Fibroblast of mammary gland (primary cell): ENCODE measurements around the gene EPHA4.

Experiments
- DNase-seq: peaks from one replicate; pipeline ENCODE4 v3.0.0-alpha.2; 2010; ENCODE audit warnings: low read depth
- H3K4me3 ChIP-seq: 2 replicates; pipeline ENCODE4 v1.5.1; 2011; ENCODE audit warnings: low read depth, mild to moderate bottlenecking, low read length, moderate library complexity; ENCODE audit not compliant: control insufficient read depth
- TF ChIP-seq, protein P1 (sequence below): conservative IDR thresholded peaks from 2 replicates; pipeline ENCODE4 v1.5.1; 2011; ENCODE audit warnings: low read depth, low read length, inconsistent platforms; ENCODE audit not compliant: control insufficient read depth, insufficient read depth

EPHA4 gene

DNA sequence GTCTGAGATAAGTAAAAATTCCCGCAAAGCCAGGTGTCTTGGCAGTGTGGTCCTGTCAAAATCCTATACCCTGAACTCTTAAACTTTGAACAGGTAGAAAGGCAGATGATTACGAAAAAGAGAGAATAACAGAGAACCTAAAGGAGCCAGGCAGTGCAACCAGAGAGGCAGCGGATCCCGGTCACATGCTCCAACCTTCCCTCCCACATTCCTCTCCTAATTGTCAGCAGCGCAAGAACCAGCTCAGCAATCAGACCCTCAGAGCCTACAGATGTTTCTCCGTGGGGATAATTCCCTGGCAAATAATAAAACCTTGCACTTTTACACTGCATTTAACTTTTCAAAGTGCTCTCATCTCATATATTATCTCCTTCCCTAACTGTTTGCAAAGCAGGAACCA is 124.8 kb downstream of the EPHA4 start:
- no peak overlapping the region for H3K4me3 ChIP-seq
- no peak for DNase-seq
- TF ChIP-seq, protein P1, sequence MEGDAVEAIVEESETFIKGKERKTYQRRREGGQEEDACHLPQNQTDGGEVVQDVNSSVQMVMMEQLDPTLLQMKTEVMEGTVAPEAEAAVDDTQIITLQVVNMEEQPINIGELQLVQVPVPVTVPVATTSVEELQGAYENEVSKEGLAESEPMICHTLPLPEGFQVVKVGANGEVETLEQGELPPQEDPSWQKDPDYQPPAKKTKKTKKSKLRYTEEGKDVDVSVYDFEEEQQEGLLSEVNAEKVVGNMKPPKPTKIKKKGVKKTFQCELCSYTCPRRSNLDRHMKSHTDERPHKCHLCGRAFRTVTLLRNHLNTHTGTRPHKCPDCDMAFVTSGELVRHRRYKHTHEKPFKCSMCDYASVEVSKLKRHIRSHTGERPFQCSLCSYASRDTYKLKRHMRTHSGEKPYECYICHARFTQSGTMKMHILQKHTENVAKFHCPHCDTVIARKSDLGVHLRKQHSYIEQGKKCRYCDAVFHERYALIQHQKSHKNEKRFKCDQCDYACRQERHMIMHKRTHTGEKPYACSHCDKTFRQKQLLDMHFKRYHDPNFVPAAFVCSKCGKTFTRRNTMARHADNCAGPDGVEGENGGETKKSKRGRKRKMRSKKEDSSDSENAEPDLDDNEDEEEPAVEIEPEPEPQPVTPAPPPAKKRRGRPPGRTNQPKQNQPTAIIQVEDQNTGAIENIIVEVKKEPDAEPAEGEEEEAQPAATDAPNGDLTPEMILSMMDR = no peak

DNA sequence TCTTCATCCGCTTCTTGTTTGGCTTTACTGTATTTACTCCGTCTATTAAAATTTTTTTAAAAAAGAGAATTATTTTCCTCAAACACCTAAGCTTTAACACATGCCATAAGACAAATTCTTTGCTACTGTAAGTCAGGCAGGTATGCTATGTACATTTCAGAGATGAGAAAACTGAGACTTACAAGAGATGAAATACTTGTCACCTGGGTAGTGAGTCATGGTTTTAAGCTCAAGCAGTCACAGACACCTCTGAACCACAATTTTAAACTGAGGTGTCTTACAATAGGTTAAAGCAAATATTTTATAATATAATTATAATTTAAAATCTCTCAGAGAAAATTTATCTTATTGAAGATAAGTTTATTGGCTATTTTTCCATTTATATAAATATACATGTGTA is 126.0 kb downstream of the EPHA4 start:
- DNase-seq = no peak
- no peak overlapping the region for H3K4me3 ChIP-seq
- TF ChIP-seq, protein P1 = no peak

DNA sequence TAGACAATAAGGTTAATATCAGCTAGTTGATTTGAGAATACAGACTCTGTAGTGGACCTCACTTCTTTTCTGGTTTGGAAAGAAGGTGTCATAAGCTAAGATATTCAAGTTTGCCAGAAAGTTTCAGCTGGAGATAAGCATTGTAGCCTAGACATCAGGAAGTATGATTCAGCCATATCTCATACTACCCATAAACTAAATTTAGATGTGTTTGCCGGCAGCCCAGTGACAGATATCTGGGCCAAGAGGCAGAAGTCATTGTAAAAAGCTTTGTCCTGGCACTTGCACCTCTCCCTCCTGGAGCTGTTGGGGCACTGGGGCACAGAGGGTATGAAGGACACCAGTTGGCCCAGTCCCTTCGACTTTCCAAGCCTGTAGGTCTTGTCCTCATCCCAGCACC is 128.0 kb downstream of the EPHA4 start:
- DNase-seq = peak; percentile 63
- TF ChIP-seq, protein P1 = no peak
- H3K4me3 ChIP-seq = no peak overlapping the region

DNA sequence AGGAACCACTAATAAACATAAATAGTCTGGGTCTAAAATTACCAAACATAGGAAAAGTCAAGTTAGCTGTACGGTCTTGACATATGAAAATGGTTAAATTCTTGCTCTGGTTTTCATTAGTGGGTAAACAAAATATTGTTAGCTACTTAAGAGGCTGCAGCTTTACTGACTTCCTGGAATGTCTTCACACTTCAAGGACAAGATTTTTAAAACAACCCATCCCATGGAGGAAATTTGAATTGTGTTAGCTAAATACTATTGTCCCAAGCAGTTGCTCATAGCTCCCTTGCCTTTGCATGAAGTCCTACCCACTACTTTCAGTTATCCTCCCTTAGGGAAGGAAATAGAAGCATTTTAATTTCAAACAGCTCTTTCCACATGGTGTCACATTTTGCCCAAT is 128.5 kb downstream of the EPHA4 start:
- peak; percentile 25 for DNase-seq
- TF ChIP-seq, protein P1 = no peak
- H3K4me3 ChIP-seq = no peak overlapping the region

DNA sequence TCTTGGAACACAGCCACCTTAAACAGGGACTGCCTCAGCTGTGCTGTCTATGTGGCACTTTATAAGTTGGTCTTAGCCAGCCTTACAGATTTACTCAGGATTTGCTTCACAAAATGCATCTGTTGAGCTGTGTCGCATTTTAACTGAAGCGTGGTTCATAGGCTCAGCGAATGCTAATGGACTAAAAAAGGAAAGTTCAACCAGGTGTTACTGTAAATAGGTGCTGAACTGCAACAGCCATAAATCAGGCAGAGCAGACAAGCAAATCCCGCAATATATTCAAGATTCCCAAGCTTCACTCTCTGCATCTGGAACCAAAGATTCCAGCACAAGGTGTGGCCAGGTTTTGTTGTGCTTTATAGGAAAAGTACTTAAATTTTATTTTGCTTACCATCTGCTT is 130.0 kb downstream of the EPHA4 start:
- TF ChIP-seq, protein P1 = no peak
- no peak for DNase-seq
- H3K4me3 ChIP-seq = no peak overlapping the region

DNA sequence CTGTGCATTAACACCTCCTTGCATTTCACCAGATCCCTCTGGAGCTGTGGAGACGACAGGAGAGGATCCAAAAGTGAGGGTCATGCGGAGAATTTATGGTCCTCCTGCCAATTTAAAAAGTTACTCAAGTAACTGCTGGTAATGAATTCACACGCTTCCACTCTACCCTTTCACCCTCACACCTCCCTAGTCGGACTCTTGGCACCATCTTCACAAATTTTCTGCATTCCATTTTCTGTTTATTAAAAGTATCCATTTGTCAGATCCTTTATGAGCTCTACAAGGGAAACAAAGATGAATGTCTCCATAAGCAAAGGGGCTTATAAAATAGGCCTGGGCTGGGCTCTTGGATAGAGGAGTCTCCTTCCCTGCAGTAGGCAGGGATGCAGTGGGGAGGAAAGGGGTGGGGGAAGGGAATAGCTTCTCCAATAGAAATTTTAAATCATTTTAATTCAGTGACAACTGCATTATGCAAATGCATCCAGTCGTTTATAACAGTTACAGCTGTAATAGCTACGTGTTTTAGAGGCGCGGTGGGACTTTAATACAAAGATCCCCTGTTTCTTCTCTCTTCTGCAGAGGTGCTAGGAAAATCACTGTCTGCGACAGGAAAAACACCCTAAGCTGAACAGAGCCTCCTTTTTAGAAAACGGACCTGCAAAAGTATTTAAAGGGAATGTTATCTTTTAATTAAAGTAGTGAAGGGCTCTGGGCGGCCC is 132.2 kb downstream of the EPHA4 start:
- H3K4me3 ChIP-seq = no peak overlapping the region
- TF ChIP-seq, protein P1 = no peak
- DNase-seq = no peak
